HCT116 (cell line): ENCODE data around the gene EMC1.

Source experiments
- CTCF ChIP-seq, 3 experiments: fragments of 200-600 bp in 1 of 3; sonication (generic) in 1 of 3; IDR thresholded peaks in 2 of 3; conservative IDR thresholded peaks in 1 of 3; 2 replicates each; pipeline ENCODE4 v1.5.1; 2012 to 2017; ENCODE audit warnings: low read depth in 2 of 3, low read length in 2 of 3, antibody characterized with exemption in 1 of 3, borderline replicate concordance in 1 of 3, control low read depth in 1 of 3, mild to moderate bottlenecking in 1 of 3, mixed read lengths in 1 of 3, mixed run types in 1 of 3, moderate library complexity in 1 of 3; ENCODE audit not compliant: insufficient read depth in 1 of 3
- EGR1 ChIP-seq: IDR thresholded peaks from 2 replicates; pipeline ENCODE4 v1.6.1; 2012; ENCODE audit warnings: low read depth
- ELF1 ChIP-seq: IDR thresholded peaks from 2 replicates; pipeline ENCODE4 v1.6.1; 2012; ENCODE audit warnings: low read depth, borderline replicate concordance
- EZH2 ChIP-seq: fragments of 200-600 bp; sonication (generic); IDR thresholded peaks from 2 replicates; pipeline ENCODE4 v1.6.1; 2017; ENCODE audit warnings: antibody characterized with exemption, mixed run types
- FOSL1 ChIP-seq: IDR thresholded peaks from 2 replicates; pipeline ENCODE4 v1.6.1; 2012; ENCODE audit warnings: low read depth
- JUND ChIP-seq: IDR thresholded peaks from 2 replicates; pipeline ENCODE4 v1.6.1; 2012
- MAX ChIP-seq: IDR thresholded peaks from 2 replicates; pipeline ENCODE4 v1.6.1; 2012
- POLR2A ChIP-seq: IDR thresholded peaks from 2 replicates; pipeline ENCODE4 v1.7.0; 2011; ENCODE audit warnings: borderline replicate concordance; ENCODE audit not compliant: insufficient read depth, insufficient read length; ENCODE audit errors: extremely low read depth
- REST ChIP-seq: IDR thresholded peaks from 2 replicates; pipeline ENCODE4 v1.6.1; 2012; ENCODE audit warnings: low read depth
- SP1 ChIP-seq: IDR thresholded peaks from 2 replicates; pipeline ENCODE4 v1.6.1; 2012; ENCODE audit warnings: low read depth
- ZBTB33 ChIP-seq: IDR thresholded peaks from 2 replicates; pipeline ENCODE4 v1.6.1; 2011; ENCODE audit warnings: mild to moderate bottlenecking, low read length, moderate library complexity; ENCODE audit not compliant: insufficient replicate concordance; ENCODE audit errors: extremely low read depth

- no peak for TF ChIP-seq FOSL1
- TF ChIP-seq EGR1, result peak; percentile 51
- no peak for TF ChIP-seq JUND
- TF ChIP-seq CTCF (IDR thresholded peaks at IDR 0.05 in 2 of 3, conservative IDR thresholded peaks at IDR 0.05 in 1 of 3; ENCODE audit: borderline replicate concordance in 1 of 3, insufficient read depth in 1 of 3, low read depth in 2 of 3, low read length in 2 of 3), result no peak
- no peak for TF ChIP-seq ZBTB33
- TF ChIP-seq REST, result no peak
- TF ChIP-seq EZH2, result no peak
- TF ChIP-seq ELF1, result no peak; the same call in 1 of the 2 replicates
- peak; percentile 94 for TF ChIP-seq POLR2A
- TF ChIP-seq MAX, result no peak; the same call in 1 of the 2 replicates
- peak; percentile 63 for TF ChIP-seq SP1
These were observed 41.1 kb downstream of the EMC1 start, which contains the start of gene UBR4 for GRCh38 chr1:19209990-19210771.
